Stimulated activated CD4-positive, alpha-beta T cell treated with anti-CD3 and anti-CD28 coated beads, Interleukin-4, amount 100 ng/mL, for 1 hour (primary cell): Measurements from ENCODE around the gene MAP1B.

Source experiments
- DNase-seq: peaks from one replicate; pipeline ENCODE4 v3.0.0-alpha.2; 2020

MAP1B gene

DNA sequence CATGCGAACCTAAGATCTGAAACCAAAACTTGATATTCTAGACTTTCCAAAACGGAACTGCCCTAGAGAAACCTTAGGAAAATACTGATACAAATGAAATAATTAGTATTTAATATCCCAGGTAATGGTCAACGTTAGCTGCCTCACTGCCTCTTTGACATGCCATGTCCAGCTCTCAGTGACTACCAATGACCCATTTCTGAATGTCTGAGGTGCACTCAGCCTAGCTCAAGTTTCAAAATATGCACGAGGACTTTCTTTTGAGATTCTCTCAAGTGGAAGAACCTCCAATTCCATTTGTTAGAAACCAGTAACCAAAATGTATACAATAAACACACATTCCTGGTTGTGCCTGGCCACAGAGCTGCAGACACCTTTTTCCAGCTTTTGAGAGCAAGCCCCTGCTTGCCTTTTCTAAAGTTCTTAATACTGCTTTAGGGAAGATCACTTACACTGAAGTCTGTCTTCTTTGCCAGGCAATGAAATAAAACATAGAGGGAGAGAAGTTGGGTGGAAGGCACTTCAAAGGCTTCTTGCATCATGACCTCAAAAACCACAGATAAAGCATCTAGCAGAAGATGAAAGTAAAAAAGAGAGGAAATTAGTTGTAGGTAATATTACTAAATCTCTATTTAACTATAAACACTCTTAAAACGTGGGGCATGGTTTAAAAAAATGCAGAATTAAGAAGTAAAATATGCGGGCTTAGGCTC is 124.9 kb downstream of the MAP1B start:
- no peak for DNase-seq

DNA sequence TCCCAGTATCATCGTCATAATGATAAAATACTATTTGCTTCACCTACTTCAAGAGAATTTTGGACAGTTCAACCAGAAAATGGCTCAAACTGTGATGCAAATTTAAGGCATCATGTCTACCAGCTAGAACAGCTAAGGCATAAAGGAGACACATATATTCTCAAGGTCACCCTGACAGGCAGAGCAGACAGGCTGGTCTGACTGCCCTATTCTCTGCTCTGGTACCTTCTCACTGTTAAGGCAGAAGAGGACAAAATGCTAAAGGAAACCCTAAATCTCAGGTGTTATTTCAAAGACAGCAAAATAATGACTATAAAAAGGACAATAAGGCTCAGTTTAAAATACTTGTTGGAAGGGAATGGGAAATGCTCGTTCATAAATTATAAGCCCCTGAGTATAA is 125.6 kb downstream of the MAP1B start:
- no peak for DNase-seq

DNA sequence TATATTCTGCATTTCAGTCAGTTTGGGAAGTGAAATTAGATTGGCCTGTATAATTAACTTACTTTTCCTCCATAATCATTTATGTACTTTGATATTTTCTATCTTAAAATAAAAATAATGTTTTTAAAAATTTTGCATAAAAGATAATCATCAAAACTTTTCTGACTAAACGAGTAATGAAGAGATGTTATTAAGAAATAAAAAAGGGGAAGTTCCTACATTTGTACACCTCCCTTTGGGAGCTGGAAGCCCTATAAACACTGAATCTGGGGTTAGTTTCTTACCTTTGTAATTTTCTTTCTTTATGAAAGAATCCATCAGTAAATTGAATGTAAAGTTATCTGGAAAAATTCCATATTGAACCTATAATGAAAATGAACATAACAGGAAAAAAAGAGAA is 126.6 kb downstream of the MAP1B start:
- no peak for DNase-seq

DNA sequence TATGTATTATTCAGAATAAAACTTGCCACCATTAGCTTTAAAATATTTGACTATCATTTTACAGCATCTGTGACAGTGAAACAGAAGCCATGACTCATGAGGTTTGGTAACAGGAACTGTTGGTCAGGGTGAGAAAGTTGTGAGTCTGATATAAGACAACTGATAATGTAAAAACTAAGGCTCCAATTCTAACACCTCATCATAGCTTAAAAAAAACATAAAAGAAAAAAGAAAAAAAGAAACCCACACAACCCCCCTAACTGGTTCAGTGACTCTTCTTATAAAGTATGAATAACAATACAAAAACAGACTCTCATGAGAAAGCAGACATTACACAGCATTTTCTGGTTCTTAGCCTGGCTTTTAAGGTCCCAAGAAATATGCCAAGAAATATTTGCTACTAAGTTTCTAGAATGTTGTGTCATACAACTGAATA is 127.0 kb downstream of the MAP1B start:
- no peak for DNase-seq

DNA sequence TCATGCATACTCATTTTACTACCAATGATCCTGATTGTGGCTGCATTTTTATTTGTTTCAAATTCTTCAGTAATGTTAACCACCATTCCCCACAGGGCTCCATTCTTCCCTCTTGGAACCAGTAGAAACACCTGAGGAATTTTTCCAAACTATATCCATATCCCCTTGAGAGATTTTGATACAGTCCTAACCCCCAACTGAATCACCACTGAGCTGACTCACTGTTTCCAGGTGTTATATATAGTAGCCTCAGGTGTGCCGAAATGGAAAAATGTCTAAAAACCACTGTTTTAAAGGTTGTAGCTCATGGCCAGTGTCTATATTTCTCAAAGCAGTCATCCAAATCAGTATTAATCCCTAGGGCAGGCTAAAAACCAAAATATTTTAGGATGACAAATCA is 127.6 kb downstream of the MAP1B start:
- DNase-seq: no peak

DNA sequence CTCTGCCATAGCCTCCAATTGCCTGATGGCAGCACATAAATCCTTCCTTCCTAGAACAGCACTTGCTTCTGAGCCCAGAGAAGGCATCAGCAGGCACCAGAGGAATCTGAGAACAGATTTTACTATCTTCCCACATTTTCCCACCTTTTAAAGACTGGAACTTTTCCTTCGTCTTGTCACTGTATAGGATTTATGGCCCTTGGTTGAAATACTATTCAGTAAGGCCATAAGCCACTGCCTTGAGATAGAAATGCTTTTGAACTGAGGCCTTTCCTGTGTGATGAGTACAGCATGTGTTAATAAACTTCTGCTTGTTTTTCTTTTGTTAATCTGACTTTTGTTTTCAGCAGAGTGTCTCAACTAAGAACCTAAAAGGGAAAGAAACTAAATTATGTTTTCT is 128.4 kb downstream of the MAP1B start:
- no peak for DNase-seq

DNA sequence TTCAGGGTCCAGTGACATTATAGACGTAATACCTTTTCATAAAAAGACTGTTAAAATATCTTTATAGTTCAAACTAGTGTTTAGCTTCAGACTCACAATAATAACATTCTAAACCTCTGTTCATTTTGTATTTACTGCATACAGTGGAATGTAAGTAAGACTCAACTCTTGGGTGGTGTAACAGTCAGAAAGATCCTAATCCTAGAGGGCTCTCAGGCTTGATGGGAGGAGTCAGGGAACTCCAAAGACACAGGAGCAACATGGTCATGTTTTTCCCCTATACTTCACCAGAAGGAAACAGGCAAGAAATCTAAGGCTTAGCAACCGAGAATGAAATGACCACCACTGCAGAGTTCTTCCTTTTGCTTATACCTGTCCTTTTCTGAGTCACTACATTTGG is 130.1 kb downstream of the MAP1B start:
- no peak for DNase-seq

DNA sequence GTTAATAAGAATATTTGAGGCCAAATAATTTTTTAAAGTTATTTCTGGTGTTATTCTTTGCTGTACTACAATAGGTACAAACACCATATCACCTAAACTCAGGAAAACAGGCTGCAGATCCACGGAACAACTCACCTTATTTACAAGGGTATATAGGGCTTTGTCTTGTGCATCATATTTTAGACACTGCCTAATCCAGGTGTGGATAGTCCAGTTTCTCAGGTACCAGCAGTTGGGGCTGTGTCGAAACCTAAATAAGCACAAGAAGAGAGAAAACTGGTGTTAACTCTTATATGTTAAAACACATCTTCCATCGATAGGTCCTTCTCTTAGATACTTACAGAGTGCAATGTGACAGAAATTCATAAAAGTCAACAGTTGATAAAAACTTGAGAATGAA is 130.6 kb downstream of the MAP1B start:
- no peak for DNase-seq

DNA sequence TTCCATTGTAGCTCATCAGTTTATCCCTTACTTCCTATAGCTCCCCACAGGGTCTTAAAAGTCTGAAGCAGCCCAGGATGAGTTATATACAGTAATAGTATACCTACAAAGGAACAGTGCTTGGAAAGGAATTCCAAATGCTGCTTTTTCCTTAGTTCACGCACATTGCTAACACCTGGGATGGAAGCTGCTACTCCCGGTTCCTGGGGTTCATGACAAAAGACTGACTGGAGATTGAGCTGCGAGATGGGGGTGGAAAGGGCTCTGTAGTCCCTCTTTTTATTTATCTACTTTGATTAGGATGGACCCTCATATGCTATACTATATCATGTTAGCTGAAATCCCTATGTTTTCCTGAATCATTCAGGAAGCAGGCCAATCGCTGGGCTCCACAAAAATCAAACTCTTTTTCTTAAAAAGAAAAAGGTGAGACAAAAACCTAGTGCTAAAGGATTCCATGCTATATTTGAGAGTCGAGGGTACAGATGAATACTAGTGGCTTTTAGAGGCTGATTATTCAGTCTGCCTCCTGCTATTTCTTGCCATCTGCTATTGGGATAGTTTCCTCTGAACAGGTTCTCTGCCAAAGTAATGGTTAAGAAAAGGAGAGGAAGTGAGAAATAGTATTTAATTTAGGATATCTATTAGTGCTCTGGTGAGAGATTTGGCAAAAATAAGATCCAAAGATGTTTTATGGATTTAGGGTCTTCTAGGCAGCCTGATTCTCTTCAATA is 131.6 kb downstream of the MAP1B start:
- no peak for DNase-seq

DNA sequence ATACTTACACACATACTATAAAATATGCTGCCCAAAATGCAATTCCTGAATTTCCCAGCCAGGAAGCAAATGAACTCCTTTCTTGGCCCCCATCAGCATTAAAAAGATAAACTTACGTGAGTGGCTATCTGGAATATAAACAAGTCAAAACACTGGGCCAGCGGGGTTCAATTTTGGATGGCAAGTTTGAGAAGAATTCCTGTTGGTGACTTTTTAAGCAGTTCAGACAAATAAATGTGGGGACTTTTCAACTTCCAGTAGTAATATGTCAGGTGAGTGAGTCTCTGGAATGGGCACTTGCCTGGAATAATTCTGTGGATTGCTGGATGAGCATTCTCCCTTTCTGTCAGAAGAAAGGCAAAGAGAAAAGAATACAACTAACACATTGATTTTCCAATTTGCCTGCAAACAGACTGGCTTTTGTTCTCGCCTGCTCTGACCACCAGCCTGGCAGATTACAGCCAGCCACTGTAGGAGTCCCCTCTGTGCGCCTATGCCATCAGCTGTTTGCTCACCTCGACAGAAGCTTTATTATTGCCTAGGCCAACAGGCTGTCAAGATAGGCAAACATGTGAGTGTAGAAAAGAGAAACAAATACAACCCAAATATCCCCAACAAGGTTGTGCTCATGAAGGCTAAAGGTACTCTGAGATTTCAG is 134.2 kb downstream of the MAP1B start:
- DNase-seq: no peak

DNA sequence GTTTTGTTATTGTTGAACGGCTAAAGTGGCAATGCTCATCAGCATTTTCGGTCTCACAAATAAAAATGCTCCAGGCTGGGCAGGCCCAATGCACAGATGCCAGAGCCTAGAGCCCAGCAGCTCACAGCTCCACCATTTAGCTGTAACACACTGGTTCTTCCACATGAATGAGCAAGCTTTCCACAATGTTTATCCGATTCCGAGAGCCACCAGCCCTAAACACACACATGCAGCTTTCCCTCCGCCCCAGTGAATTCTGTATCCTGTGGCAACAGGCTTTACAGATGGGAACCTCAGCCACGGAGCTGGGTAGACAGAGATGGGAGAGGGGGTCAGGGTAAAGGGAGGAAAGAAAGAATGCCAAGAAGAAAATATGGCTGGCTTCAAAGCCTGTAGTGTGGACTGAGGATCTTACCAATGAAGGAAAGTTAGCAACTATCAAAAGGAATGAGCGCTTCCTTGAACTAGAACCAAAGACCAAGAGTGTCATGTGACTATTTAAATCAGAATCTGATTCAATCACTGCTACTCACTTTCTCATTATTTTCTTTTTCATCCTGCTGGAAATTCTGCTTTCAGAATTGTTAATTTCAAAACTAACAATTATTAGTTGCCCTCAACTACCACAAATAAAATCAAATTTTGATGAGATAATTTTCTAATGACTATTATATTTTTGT is 135.7 kb downstream of the MAP1B start:
- DNase-seq: no peak

DNA sequence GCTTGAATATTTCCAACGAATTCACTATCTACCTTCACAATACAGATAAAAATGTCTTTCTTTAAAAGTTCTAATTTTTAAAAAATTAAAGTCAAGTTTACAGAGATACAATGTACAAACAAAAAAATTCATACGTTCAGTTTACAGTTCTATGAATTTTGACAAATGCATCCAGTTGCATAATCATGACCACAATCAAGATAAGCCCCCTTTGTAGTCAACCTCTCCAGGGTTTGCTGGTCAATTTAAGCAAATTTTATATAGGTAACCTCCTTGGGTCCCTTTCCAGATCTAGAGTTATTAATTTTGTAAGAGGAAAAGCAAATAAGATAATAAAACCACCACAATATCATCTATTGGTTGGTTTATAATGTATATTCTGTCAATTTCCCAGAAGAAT is 136.4 kb downstream of the MAP1B start:
- no peak for DNase-seq

DNA sequence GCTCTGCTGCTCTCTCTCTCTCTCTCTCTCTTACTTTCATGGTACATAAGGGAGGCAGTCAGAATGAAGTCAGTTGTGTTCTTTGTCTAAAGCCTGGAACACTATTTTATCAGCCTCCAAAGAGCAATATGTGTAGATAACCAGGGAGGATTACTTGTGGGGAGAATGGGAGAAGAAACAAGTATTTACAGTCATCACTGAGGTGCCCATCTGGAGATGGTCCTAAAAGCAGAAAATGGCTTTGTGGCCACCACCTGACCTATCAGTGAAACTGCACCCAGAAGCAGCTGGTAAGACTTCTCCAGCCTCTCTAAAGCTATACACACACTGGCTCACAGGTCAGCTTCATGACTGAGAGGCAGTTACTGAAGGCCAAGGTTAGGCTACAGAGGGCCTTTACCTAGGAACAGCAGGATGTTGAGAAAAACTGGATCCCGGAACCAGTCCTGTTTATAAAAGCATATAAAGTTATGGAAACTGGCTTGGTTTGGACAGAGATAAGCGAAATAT is 137.6 kb downstream of the MAP1B start:
- no peak for DNase-seq

DNA sequence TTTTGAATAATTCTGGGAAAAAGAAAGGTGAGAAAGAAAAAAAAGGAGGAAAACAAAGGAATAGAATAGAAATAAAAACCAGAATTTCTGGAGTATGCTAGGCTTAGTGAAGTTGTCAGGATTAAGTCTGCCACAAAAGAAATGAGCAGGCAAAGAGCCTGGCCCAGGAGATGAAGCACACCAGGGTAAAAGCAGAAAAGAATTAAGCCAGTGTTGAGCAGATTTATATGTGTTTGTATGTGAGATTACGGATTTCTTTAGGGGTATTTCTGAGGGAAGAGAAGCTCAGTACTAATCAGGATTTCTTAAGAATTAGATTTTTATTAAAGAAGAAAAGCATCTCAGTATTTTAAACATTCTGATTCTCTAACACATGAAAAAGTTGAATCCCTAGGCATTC is 138.3 kb downstream of the MAP1B start:
- no peak for DNase-seq

DNA sequence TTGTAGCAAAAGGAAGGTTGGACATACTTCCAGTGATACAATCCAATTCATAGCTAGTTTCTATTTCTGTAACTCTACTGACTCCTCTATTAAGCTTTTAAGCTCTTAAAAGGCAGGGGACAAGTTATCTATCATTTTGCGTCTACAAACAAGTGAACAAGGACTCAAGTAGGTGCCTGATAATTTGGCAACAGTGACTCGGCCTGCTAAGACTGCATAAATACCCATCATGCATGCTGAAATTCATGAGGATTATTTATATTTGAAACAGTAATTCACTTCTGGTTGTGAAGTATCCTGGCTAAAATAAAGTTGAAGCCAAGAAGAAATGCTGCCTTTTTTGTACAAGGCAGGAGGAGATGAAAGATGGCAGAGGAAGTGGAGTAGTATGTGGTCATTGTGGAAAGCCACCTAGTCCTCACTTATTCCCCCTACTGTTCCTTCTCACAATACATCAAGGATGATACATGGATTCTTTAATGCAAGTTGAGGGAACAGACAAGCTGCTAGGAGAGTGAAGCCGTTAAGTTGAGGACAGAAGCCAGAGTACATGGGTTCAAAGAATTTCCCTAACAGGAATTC is 138.8 kb downstream of the MAP1B start:
- DNase-seq: no peak

DNA sequence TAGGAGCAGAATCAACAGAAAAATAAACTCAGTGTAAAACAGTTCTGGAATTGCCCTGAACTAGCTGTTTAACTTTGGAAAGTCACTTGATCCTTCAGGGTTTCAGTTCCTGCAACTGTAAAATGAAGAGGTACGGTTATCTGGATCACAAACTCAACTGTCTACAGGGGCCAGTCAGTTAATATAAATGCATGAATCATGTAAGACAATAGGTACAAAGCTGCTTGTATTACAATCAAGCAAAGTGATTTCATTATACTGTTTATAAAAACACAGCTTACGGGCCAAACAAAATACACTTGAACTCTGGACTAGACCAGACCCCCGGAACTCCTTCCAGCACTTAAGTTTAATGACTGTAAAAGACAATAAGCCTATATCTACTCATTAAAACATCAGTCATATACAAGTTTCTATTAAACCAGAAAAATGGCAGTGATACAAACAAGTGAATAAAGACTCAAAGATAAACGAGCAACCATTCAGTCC is 139.7 kb downstream of the MAP1B start:
- no peak for DNase-seq

DNA sequence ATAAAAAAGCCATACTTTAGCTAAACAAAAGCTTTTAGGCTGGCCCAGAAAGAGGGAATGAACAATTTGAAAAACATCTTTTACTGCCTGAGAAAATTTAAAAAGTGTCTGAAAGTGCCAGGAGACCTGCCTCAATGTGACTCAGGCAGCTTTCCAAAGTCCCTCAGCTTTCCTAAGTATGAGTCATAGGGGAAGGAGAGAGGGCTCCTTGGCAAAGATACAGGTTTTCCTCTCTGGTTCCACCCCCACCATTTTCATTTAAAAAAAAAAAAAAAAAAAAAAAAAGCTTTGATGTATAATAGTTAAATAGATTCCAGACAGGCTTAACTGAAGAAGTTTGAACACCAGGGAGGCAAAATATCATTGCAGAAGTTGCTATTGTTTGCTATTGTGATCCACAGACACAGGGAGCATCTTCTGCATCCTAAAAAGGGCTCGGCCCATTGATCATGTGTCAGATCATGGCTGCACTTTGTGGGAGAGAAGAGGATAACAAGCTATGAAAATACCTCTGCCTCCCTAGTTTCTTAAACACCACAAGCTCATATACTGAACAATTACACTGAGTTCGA is 141.2 kb downstream of the MAP1B start:
- DNase-seq: no peak

DNA sequence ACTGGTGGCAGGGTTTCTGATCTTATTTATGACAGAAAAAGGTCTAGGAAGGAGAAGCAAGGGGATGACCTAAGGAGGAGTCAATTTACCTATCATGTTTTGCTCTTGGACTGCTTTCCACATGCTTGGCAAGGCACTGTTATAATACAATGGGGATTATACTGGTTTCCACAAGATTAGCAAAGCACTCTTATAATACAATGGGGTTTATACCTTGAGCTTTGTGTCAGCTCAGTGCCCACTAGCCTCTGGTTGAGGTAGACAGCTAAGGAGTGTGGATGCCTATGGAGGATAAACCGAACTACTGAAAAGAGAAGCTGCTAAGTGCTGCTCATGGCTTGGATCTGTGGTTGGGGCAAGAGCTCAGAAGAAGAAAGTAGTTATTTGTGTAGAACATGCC is 144.1 kb downstream of the MAP1B start:
- DNase-seq: no peak

DNA sequence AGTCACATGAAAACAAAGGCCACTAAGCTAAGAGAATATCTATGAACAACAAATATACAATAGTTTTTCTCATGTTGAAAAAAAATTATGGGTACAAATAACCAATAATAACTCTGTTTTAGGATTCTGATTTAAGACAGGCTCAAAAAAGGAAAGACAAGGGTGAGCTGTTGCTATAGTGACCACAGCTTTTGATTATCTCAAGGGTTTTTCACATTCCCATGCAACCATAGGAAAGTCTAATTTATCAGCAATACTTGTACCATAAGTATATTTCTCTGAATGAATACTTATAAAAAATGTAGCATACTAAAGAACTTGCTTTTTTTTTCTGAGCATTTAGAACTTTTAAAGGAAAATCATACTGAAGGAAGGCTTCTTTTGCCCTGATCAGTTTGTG is 144.7 kb downstream of the MAP1B start:
- DNase-seq: no peak

DNA sequence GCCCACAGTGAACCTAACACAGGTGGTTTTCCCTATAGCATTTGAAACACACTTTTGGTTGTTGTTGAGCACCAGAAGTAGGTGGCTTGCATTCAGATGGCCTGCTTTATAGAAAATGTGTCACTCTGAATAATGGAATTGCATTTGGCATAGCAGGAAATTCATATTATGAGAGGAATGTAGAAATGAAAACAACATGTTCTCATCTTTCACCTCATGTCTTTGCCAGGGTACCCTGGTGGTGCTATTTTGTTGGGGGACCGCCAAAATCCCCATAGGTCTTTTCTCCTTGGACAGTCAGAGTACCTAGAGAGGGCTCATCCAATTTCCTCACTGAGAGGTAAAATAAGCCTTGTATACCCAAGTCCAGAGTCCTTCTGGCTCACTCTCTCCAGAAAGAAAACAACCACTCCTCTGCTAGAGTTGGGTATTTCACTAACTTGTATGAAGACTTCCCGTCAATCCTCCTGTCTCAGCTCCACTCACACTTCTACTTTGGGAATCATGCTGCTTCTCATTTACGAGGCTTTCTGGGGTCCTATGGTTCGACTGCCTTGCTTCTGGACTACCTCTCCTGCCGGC is 145.4 kb downstream of the MAP1B start:
- no peak for DNase-seq

DNA sequence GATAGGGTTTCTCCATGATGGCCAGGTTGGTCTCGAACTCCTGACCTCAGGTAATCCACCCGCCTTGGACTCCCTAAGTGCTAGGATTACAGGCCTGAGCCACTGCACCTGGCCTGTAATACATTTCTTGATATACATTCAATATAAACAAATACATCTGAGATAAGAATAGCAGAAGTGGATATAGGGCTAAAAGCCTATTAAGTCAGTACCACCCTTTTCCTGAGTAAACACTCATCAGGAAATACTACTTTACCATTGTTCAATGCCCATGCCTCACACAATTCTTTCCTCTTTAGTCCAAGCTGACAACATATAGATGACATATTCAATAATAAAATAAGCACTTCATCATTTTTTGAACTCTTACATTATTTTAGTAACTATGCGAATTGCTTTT is 148.0 kb downstream of the MAP1B start:
- no peak for DNase-seq

DNA sequence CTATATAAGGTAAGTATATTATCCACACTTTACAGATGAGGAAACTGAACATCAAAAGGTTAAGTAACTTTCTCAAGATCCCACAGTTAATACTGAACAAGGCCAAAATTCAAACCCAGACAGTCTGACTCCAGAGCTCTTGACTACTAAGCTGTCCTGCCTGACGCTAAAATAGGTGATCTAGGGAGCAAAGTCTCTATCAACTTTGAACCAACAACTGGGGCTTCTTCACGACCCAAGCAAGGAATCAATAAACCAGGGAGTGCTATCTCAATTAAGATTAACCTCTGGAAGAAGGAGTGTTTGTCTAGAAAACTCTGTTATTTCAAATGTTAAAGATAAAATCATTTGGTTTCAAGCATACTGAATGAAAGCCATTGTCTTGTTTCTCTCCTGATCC is 148.4 kb downstream of the MAP1B start:
- no peak for DNase-seq
